Liver (tissue), 9 donors: ENCODE measurements around the gene FRMD4A. TPM values are rescaled to one million over a fixed set of nuclear protein-coding genes. Genes with fewer than 3 reads are reported as not detected.

Experiments used
- DNase-seq: peaks from one replicate; pipeline ENCODE4 v3.0.0-alpha.2; 2017; ENCODE audit warnings: low spot score
- H3K27ac ChIP-seq, 2 donors: one replicate each; pipeline ENCODE4 v1.7.0; 2013; ENCODE audit warnings: inconsistent platforms in 2 of 2, low read length in 2 of 2, control low read depth in 1 of 2, low read depth in 1 of 2, mild to moderate bottlenecking in 1 of 2
- H3K27me3 ChIP-seq, 4 donors: one replicate each; pipeline versions ENCODE4 v1.6.1 to v1.7.0; 2013; ENCODE audit warnings: low read length in 3 of 4, inconsistent platforms in 1 of 4, mild to moderate bottlenecking in 1 of 4, moderate library complexity in 1 of 4; ENCODE audit not compliant: control insufficient read depth in 4 of 4, insufficient read depth in 4 of 4
- H3K36me3 ChIP-seq, 4 donors: one replicate each; pipeline versions ENCODE4 v1.6.1 to v1.7.0; 2013; ENCODE audit warnings: low read length in 3 of 4, mild to moderate bottlenecking in 3 of 4, low read depth in 1 of 4, moderate library complexity in 1 of 4; ENCODE audit not compliant: control insufficient read depth in 4 of 4, insufficient read depth in 3 of 4
- H3K4me1 ChIP-seq, 4 donors: one replicate each; pipeline versions ENCODE4 v1.6.1 to v1.7.0; 2013; ENCODE audit warnings: low read length in 3 of 4, mild to moderate bottlenecking in 3 of 4, moderate library complexity in 1 of 4; ENCODE audit not compliant: control insufficient read depth in 4 of 4, insufficient read depth in 4 of 4
- H3K4me3 ChIP-seq, 3 donors: one replicate each; pipeline versions ENCODE4 v1.6.1 to v1.7.0; 2013; ENCODE audit warnings: low read length in 3 of 3, control low read depth in 1 of 3, low read depth in 1 of 3, mild to moderate bottlenecking in 1 of 3
- H3K9ac ChIP-seq, 2 donors: one replicate each; pipeline ENCODE4 v1.7.0; 2013; ENCODE audit warnings: low read length in 2 of 2, mild to moderate bottlenecking in 2 of 2, moderate library complexity in 2 of 2, control low read depth in 1 of 2, low read depth in 1 of 2
- H3K9me3 ChIP-seq, 4 donors: one replicate each; pipeline versions ENCODE4 v1.6.1 to v1.7.0; 2013; ENCODE audit warnings: low read length in 3 of 4; ENCODE audit not compliant: control insufficient read depth in 4 of 4
- EGR1 ChIP-seq, 2 donors: IDR thresholded peaks; 2 replicates each; pipeline ENCODE4 v1.6.1; 2016 to 2018; ENCODE audit warnings: antibody characterized with exemption in 2 of 2, low read depth in 2 of 2
- FOXA1 ChIP-seq: IDR thresholded peaks from 2 replicates; pipeline ENCODE4 v1.6.1; 2016; ENCODE audit warnings: antibody characterized with exemption
- FOXA2 ChIP-seq: IDR thresholded peaks from 2 replicates; pipeline ENCODE4 v1.6.1; 2016; ENCODE audit warnings: antibody characterized with exemption
- HNF4A ChIP-seq, 2 donors: conservative IDR thresholded peaks; 2 replicates each; pipeline ENCODE4 v1.6.1; 2016; ENCODE audit warnings: antibody characterized with exemption in 2 of 2, mild to moderate bottlenecking in 2 of 2
- HNF4G ChIP-seq: IDR thresholded peaks from 2 replicates; pipeline ENCODE4 v1.6.1; 2016; ENCODE audit warnings: antibody characterized with exemption
- JUND ChIP-seq, 2 donors: IDR thresholded peaks; 2 replicates each; pipeline ENCODE4 v1.6.1; 2016; ENCODE audit warnings: antibody characterized with exemption in 2 of 2
- NR2F2 ChIP-seq: IDR thresholded peaks from 2 replicates; pipeline ENCODE4 v1.6.1; 2016; ENCODE audit warnings: antibody characterized with exemption
- RAD21 ChIP-seq, 2 donors: IDR thresholded peaks; 2 replicates each; pipeline ENCODE4 v1.6.1; 2016; ENCODE audit warnings: antibody characterized with exemption in 2 of 2, mild to moderate bottlenecking in 2 of 2
- RXRA ChIP-seq, 2 donors: IDR thresholded peaks; 2 replicates each; pipeline ENCODE4 v1.6.1; 2017 to 2018; ENCODE audit warnings: antibody characterized with exemption in 2 of 2, mild to moderate bottlenecking in 1 of 2
- SP1 ChIP-seq: IDR thresholded peaks from 2 replicates; pipeline ENCODE4 v1.6.1; 2018; ENCODE audit warnings: antibody characterized with exemption, mild to moderate bottlenecking
- TAF1 ChIP-seq: conservative IDR thresholded peaks from 2 replicates; pipeline ENCODE4 v1.6.1; 2016; ENCODE audit warnings: antibody characterized with exemption, mild to moderate bottlenecking
- YY1 ChIP-seq: IDR thresholded peaks from 2 replicates; pipeline ENCODE4 v1.6.1; 2016; ENCODE audit warnings: antibody characterized with exemption, mild to moderate bottlenecking
- WGBS: extraction: QIAGEN DNeasy Blood & Tissue Kit; methylation state at CpG from one replicate; pipeline ENCODE4 v1.1.7; 2013; 5-methylcytosine and 5-hydroxymethylcytosine counted together
- polyA plus RNA-seq, 2 donors: library from polyadenylated mRNA; stranded (reverse) in 1 of 2; unstranded in 1 of 2; fragments of 200-250 nt in 1 of 2; fragments of >200 nt in 1 of 2; fragmentation: Nextera tagmentation in 1 of 2; extraction: Ambion mirVana in 1 of 2; gene quantifications; one replicate each; pipeline versions ENCODE4 v1.2.1 to v1.2.3, GENCODE V29; 2013 to 2015
- total RNA-seq, 2 donors: library from RNA; depleted of rRNA; stranded (reverse); fragments of >200 nt; gene quantifications; one replicate each; pipeline ENCODE4 v1.2.3, GENCODE V29; 2014
- TF ChIP-seq, protein P1 (sequence below): IDR thresholded peaks from 2 replicates; pipeline ENCODE4 v1.6.1; 2016; ENCODE audit warnings: antibody characterized with exemption
- TF ChIP-seq, protein P2 (sequence below): IDR thresholded peaks from 2 replicates; pipeline ENCODE4 v1.6.1; 2016; ENCODE audit warnings: antibody characterized with exemption, mild to moderate bottlenecking
- TF ChIP-seq, protein P3 (sequence below): fragments of 150-350 bp; IDR thresholded peaks from 2 replicates; pipeline ENCODE4 v1.5.1; 2017; ENCODE audit warnings: improper control_type of control experiment, low read depth, low read length; ENCODE audit not compliant: missing input control
- TF ChIP-seq, protein P4 (sequence below): IDR thresholded peaks from 2 replicates; pipeline ENCODE4 v1.6.1; 2016; ENCODE audit warnings: antibody characterized with exemption
- TF ChIP-seq, protein P5 (sequence below): IDR thresholded peaks from 2 replicates; pipeline ENCODE4 v1.6.1; 2016; ENCODE audit warnings: antibody characterized with exemption
- donor health status: healthy.
- donor health status: healthy.
- donor health status: healthy.
- donor health status: healthy.
- donor health status: healthy.

The FRMD4A gene
- total and polyA plus RNA-seq, 4 donors, result 8.2 to 34.3 (median 13.1) TPM

DNA sequence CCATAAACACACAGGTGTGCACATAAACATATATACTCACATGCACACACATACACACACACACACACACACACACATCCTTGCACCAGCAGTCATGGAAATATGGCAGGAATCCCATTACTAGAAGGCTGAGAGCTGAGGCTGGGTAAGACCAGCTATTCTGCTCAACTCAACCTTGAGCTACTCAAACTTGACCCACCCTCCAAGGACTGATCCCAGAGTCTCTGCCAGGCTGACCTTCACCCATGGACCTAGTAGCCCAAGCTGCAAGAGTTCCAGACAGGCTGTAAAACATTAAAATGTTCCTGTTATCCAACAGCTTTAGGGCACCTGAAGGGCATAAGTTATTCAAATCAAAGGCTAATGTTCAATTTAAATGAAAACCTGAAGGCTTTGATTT lies 134.6 kb downstream of the FRMD4A start:
- no peaks in the 10 kb centered on the region for H3K36me3 ChIP-seq
- TF ChIP-seq FOXA2 (no peak), RXRA (IDR thresholded peaks at IDR 0.05) (no peak), NR2F2 (no peak), HNF4A (conservative IDR thresholded peaks at IDR 0.05) (no peak), RAD21 (IDR thresholded peaks at IDR 0.05) (no peak), YY1 (no peak), JUND (IDR thresholded peaks at IDR 0.05) (no peak), TAF1 (no peak), HNF4G (no peak), SP1 (no peak), EGR1 (IDR thresholded peaks at IDR 0.05; ENCODE audit: low read depth in 2 of 2) (no peak), FOXA1 (no peak)
- TF ChIP-seq, protein P1, sequence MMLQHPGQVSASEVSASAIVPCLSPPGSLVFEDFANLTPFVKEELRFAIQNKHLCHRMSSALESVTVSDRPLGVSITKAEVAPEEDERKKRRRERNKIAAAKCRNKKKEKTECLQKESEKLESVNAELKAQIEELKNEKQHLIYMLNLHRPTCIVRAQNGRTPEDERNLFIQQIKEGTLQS, result no peak
- TF ChIP-seq, protein P2, sequence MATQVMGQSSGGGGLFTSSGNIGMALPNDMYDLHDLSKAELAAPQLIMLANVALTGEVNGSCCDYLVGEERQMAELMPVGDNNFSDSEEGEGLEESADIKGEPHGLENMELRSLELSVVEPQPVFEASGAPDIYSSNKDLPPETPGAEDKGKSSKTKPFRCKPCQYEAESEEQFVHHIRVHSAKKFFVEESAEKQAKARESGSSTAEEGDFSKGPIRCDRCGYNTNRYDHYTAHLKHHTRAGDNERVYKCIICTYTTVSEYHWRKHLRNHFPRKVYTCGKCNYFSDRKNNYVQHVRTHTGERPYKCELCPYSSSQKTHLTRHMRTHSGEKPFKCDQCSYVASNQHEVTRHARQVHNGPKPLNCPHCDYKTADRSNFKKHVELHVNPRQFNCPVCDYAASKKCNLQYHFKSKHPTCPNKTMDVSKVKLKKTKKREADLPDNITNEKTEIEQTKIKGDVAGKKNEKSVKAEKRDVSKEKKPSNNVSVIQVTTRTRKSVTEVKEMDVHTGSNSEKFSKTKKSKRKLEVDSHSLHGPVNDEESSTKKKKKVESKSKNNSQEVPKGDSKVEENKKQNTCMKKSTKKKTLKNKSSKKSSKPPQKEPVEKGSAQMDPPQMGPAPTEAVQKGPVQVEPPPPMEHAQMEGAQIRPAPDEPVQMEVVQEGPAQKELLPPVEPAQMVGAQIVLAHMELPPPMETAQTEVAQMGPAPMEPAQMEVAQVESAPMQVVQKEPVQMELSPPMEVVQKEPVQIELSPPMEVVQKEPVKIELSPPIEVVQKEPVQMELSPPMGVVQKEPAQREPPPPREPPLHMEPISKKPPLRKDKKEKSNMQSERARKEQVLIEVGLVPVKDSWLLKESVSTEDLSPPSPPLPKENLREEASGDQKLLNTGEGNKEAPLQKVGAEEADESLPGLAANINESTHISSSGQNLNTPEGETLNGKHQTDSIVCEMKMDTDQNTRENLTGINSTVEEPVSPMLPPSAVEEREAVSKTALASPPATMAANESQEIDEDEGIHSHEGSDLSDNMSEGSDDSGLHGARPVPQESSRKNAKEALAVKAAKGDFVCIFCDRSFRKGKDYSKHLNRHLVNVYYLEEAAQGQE, result no peak
- TF ChIP-seq, protein P3, sequence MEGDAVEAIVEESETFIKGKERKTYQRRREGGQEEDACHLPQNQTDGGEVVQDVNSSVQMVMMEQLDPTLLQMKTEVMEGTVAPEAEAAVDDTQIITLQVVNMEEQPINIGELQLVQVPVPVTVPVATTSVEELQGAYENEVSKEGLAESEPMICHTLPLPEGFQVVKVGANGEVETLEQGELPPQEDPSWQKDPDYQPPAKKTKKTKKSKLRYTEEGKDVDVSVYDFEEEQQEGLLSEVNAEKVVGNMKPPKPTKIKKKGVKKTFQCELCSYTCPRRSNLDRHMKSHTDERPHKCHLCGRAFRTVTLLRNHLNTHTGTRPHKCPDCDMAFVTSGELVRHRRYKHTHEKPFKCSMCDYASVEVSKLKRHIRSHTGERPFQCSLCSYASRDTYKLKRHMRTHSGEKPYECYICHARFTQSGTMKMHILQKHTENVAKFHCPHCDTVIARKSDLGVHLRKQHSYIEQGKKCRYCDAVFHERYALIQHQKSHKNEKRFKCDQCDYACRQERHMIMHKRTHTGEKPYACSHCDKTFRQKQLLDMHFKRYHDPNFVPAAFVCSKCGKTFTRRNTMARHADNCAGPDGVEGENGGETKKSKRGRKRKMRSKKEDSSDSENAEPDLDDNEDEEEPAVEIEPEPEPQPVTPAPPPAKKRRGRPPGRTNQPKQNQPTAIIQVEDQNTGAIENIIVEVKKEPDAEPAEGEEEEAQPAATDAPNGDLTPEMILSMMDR, result no peak
- TF ChIP-seq, protein P4, sequence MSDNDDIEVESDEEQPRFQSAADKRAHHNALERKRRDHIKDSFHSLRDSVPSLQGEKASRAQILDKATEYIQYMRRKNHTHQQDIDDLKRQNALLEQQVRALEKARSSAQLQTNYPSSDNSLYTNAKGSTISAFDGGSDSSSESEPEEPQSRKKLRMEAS, result no peak
- TF ChIP-seq, protein P5, sequence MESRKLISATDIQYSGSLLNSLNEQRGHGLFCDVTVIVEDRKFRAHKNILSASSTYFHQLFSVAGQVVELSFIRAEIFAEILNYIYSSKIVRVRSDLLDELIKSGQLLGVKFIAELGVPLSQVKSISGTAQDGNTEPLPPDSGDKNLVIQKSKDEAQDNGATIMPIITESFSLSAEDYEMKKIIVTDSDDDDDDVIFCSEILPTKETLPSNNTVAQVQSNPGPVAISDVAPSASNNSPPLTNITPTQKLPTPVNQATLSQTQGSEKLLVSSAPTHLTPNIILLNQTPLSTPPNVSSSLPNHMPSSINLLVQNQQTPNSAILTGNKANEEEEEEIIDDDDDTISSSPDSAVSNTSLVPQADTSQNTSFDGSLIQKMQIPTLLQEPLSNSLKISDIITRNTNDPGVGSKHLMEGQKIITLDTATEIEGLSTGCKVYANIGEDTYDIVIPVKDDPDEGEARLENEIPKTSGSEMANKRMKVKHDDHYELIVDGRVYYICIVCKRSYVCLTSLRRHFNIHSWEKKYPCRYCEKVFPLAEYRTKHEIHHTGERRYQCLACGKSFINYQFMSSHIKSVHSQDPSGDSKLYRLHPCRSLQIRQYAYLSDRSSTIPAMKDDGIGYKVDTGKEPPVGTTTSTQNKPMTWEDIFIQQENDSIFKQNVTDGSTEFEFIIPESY, result no peak
- no peaks in the 10 kb centered on the region for H3K9me3 ChIP-seq
- no peak overlapping the region for H3K9ac ChIP-seq
- H3K27me3 ChIP-seq, result peaks cover 0 to 6% (median 0%) of the 10 kb centered on the region in 4 donors
- no peaks in the 10 kb centered on the region for H3K4me1 ChIP-seq
- H3K4me3 ChIP-seq, result no peak overlapping the region
- no peak for DNase-seq
- H3K27ac ChIP-seq, result no peak overlapping the region

DNA sequence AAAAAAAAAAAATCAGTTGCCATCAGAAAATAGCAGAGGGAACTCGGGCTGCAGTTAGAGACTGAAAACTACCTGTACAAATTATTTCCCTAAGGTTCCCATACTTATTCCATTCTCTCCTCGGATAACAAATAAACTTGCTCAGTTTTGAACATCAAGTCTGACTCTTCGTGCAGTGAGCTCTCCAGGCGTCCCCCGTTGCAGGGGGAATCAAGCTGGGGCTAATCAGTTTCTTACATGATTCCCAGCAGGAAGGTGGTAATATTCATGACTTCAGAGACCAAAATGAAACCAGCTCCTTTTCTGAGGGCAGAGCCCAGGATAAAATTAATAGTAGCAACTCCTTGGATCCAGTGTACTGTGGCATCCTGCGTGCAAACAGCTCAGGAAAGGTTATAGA lies 135.3 kb downstream of the FRMD4A start:
- Histone ChIP-seq H3K9me3 (no peaks in the 10 kb centered on the region), H3K27ac (no peak overlapping the region), H3K36me3 (no peaks in the 10 kb centered on the region), H3K27me3 (peaks cover 0 to under 1% (median 0%) of the 10 kb centered on the region in 4 donors), H3K4me1 (no peaks in the 10 kb centered on the region), H3K9ac (no peak overlapping the region), H3K4me3 (no peak overlapping the region)
- DNase-seq, result no peak
- WGBS, result 73% methylated on average over 6 of the region's 6 CpGs
- no peak for TF ChIP-seq NR2F2
- TF ChIP-seq FOXA2, result no peak
- no peak for TF ChIP-seq EGR1 (IDR thresholded peaks at IDR 0.05; ENCODE audit: low read depth in 2 of 2)
- TF ChIP-seq, protein P4, result no peak
- TF ChIP-seq TAF1, result no peak
- TF ChIP-seq, protein P2, result no peak
- TF ChIP-seq HNF4G, result no peak
- TF ChIP-seq, protein P3, result no peak
- no peak for TF ChIP-seq RAD21 (IDR thresholded peaks at IDR 0.05)
- TF ChIP-seq, protein P1, result no peak
- TF ChIP-seq RXRA (IDR thresholded peaks at IDR 0.05), result no peak
- TF ChIP-seq JUND (IDR thresholded peaks at IDR 0.05), result no peak
- TF ChIP-seq FOXA1, result no peak
- TF ChIP-seq YY1, result no peak
